T-cell (primary cell): ENCODE results near the gene CHRNA4. TPM values are rescaled to one million over a fixed set of nuclear protein-coding genes. Genes with fewer than 3 reads are reported as not detected.
"Not testable (repeated sequence)": the region's sequence is repeated elsewhere in the genome, so short reads cannot be mapped to it uniquely, and the experiment has no call there.

ENCODE experiments used
- ATAC-seq, 4 experiments: fragments of 200-7000 bp in 3 of 4; fragments of 150-1000 bp in 1 of 4; cut with Tn5 transposase; replicated peaks in 1 of 4; 1 replicate in 3 of 4; 2 replicates in 1 of 4; pipeline ENCODE4 v1.10.0; 2021; ENCODE audit warnings: moderate library complexity in 3 of 4, mild to moderate bottlenecking in 2 of 4, moderate number of reproducible peaks in 1 of 4
- CTCF ChIA-PET, 2 donors: fragments of 300-600 bp; sonication (Branson Sonifier 250); formaldehyde crosslinking; loops; one replicate each; lab custom pipeline; 2022; ENCODE audit warnings: antibody characterized with exemption in 2 of 2; lab: Charles Lee
- POLR2A ChIA-PET, 2 donors: fragments of 300-600 bp; sonication (Branson Sonifier 250); formaldehyde crosslinking; loops; one replicate each; lab custom pipeline; 2022; ENCODE audit warnings: antibody characterized with exemption in 2 of 2; lab: Charles Lee
- DNase-seq, 35 experiments: peaks; one replicate each; pipeline versions ENCODE4 v3.0.0 to v3.0.0-alpha.2; 2013 to 2023
- H3K27ac ChIP-seq: one replicate; pipeline ENCODE4 v1.5.1; 2013; ENCODE audit warnings: low read length
- H3K27me3 ChIP-seq, 2 experiments: replicated peaks in 1 of 2; 1 replicate in 1 of 2; 2 replicates in 1 of 2; pipeline versions ENCODE4 v1.6.1 to v1.7.0; 2013; ENCODE audit warnings: low read length in 1 of 2, mixed read lengths in 1 of 2; ENCODE audit not compliant: control insufficient read depth in 2 of 2, insufficient read depth in 2 of 2; ENCODE audit errors: extremely low read depth in 1 of 2
- H3K36me3 ChIP-seq, 2 donors: 1 replicate in 1 of 2; 2 replicates in 1 of 2; pipeline versions ENCODE4 v1.6.1 to v1.7.0; 2013; ENCODE audit warnings: low read length in 1 of 2; ENCODE audit not compliant: control insufficient read depth in 2 of 2, insufficient read depth in 1 of 2; ENCODE audit errors: extremely low read depth in 1 of 2
- H3K4me1 ChIP-seq, 2 experiments: 1 replicate in 1 of 2; 2 replicates in 1 of 2; pipeline versions ENCODE4 v1.6.1 to v1.7.0; 2013; ENCODE audit warnings: low read length in 2 of 2, mixed read lengths in 1 of 2; ENCODE audit not compliant: insufficient read depth in 2 of 2, control insufficient read depth in 1 of 2; ENCODE audit errors: extremely low read depth in 1 of 2
- H3K4me3 ChIP-seq, 2 donors: 1 replicate in 1 of 2; 2 replicates in 1 of 2; pipeline versions ENCODE4 v1.5.1 to v1.7.0; 2013; ENCODE audit warnings: mild to moderate bottlenecking in 2 of 2, low read length in 1 of 2, moderate library complexity in 1 of 2; ENCODE audit not compliant: control insufficient read depth in 1 of 2; ENCODE audit errors: extremely low read depth in 1 of 2
- H3K9me3 ChIP-seq: 2 replicates; pipeline ENCODE4 v1.7.0; 2013
- H3K27ac Mint-ChIP-seq, 2 donors: one replicate each; pipeline ENCODE4 v1.8.0; 2020 to 2021; ENCODE audit warnings: mild to moderate bottlenecking in 2 of 2, mixed read lengths in 2 of 2
- H3K27me3 Mint-ChIP-seq, 2 donors: one replicate each; pipeline ENCODE4 v1.8.0; 2021 to 2022; ENCODE audit warnings: mixed read lengths in 2 of 2
- H3K36me3 Mint-ChIP-seq: one replicate; pipeline ENCODE4 v1.8.0; 2021; ENCODE audit warnings: mixed read lengths
- H3K4me1 Mint-ChIP-seq, 3 donors: one replicate each; pipeline ENCODE4 v1.8.0; 2020 to 2022; ENCODE audit warnings: mixed read lengths in 3 of 3, mild to moderate bottlenecking in 1 of 3
- H3K4me3 Mint-ChIP-seq, 3 donors: one replicate each; pipeline ENCODE4 v1.8.0; 2020 to 2022; ENCODE audit warnings: mild to moderate bottlenecking in 3 of 3, mixed read lengths in 3 of 3, moderate library complexity in 3 of 3
- H3K9me3 Mint-ChIP-seq, 3 donors: one replicate each; pipeline ENCODE4 v1.8.0; 2020 to 2022; ENCODE audit warnings: mixed read lengths in 3 of 3
- WGBS: methylation state at CpG from one replicate; pipeline ENCODE4 v1.1.5; 2013; ENCODE audit warnings: missing lambda C conversion rate; ENCODE audit not compliant: insufficient coverage; 5-methylcytosine and 5-hydroxymethylcytosine counted together
- total RNA-seq, 35 experiments: library from RNA in 6 of 35; stranded (reverse) in 6 of 35; fragments of 120-200 nt in 1 of 35; gene quantifications; one replicate each; pipeline versions ENCODE4 v1.2.1 to v1.2.4 and lab custom pipeline; 2013 to 2026

Gene CHRNA4
- total RNA-seq, 5 donors from 2014 or later (not counting 1 experiment from before 2014, with no cell fraction given): not detected

GRCh38 chr20:63340158-63340688, 20.9 kb downstream of the CHRNA4 start:
- H3K27me3 ChIP-seq: peaks cover 0 to 33% of the 10 kb centered on the region in 2 experiments
- H3K4me3 ChIP-seq, H3K36me3 Mint-ChIP-seq, H3K27ac ChIP-seq, H3K4me1 Mint-ChIP-seq, H3K9me3 ChIP-seq, DNase-seq, CTCF ChIA-PET, H3K36me3 ChIP-seq, H3K4me3 Mint-ChIP-seq, POLR2A ChIA-PET, ATAC-seq, H3K27ac Mint-ChIP-seq, H3K9me3 Mint-ChIP-seq, H3K4me1 ChIP-seq: not testable (repeated sequence)
- no CpG with 5 or more reads among the region's 10 CpGs for WGBS
- peaks cover 36 to 42% of the 10 kb centered on the region in 2 donors for H3K27me3 Mint-ChIP-seq

GRCh38 chr20:63339154-63340094, 21.7 kb downstream of the CHRNA4 start:
- H3K27me3 Mint-ChIP-seq: peaks cover 40 to 42% of the 10 kb centered on the region in 2 donors
- WGBS: 71% methylated on average over 10 of the region's 14 CpGs
- POLR2A ChIA-PET, H3K36me3 ChIP-seq, H3K36me3 Mint-ChIP-seq, DNase-seq, H3K4me1 Mint-ChIP-seq, H3K4me3 Mint-ChIP-seq, CTCF ChIA-PET, ATAC-seq, H3K27ac ChIP-seq, H3K4me3 ChIP-seq, H3K27ac Mint-ChIP-seq, H3K4me1 ChIP-seq, H3K9me3 ChIP-seq, H3K9me3 Mint-ChIP-seq: not testable (repeated sequence)
- H3K27me3 ChIP-seq: peaks cover 0 to 32% of the 10 kb centered on the region in 2 experiments

GRCh38 chr20:63337786-63338420, 23.2 kb downstream of the CHRNA4 start:
- Histone ChIP-seq H3K36me3 (no peaks in the 10 kb centered on the region), H3K27ac (no peak overlapping the region), H3K4me1 (no peaks in the 10 kb centered on the region), H3K4me3 (no peak overlapping the region), H3K9me3 (no peaks in the 10 kb centered on the region), H3K27me3 (peaks cover 0 to 35% of the 10 kb centered on the region in 2 experiments)
- WGBS: 76% methylated on average over 10 of the region's 12 CpGs
- H3K4me1 Mint-ChIP-seq: no peaks in the 10 kb centered on the region
- H3K36me3 Mint-ChIP-seq: no peaks in the 10 kb centered on the region
- no peak for ATAC-seq
- H3K27me3 Mint-ChIP-seq: peaks cover 39% of the 10 kb centered on the region in 2 donors
- no peak overlapping the region for H3K27ac Mint-ChIP-seq
- CTCF ChIA-PET: no interaction called here
- POLR2A ChIA-PET: no interaction called here
- DNase-seq: no peak
- H3K9me3 Mint-ChIP-seq: no peaks in the 10 kb centered on the region
- H3K4me3 Mint-ChIP-seq: no peak overlapping the region

GRCh38 chr20:63336232-63336752, 24.9 kb downstream of the CHRNA4 start:
- Mint-ChIP-seq H3K4me1 (no peaks in the 10 kb centered on the region), H3K4me3 (no peak overlapping the region), H3K27me3 (peaks cover 28 to 41% of the 10 kb centered on the region in 2 donors), H3K27ac (no peak overlapping the region), H3K36me3 (no peaks in the 10 kb centered on the region), H3K9me3 (peaks cover 6 to 9% (median 7%) of the 10 kb centered on the region in 3 donors)
- H3K4me3 ChIP-seq: no peak overlapping the region
- WGBS: 92% methylated on average over 26 of the region's 29 CpGs
- no peak for DNase-seq
- POLR2A ChIA-PET: no interaction called here
- CTCF ChIA-PET: no interaction called here
- H3K27me3 ChIP-seq: peaks cover 0 to 42% of the 10 kb centered on the region in 2 experiments
- H3K4me1 ChIP-seq: no peaks in the 10 kb centered on the region
- H3K36me3 ChIP-seq: no peaks in the 10 kb centered on the region
- H3K9me3 ChIP-seq: no peaks in the 10 kb centered on the region
- H3K27ac ChIP-seq: no peak overlapping the region
- no peak for ATAC-seq

GRCh38 chr20:63335711-63336110, 25.4 kb downstream of the CHRNA4 start:
- H3K27me3 Mint-ChIP-seq: peaks cover 26 to 38% of the 10 kb centered on the region in 2 donors

GRCh38 chr20:63335060-63335459, 26.1 kb downstream of the CHRNA4 start:
- H3K27ac ChIP-seq, CTCF ChIA-PET, H3K4me1 ChIP-seq, ATAC-seq, H3K36me3 Mint-ChIP-seq, DNase-seq, H3K9me3 ChIP-seq, POLR2A ChIA-PET, H3K9me3 Mint-ChIP-seq, H3K4me1 Mint-ChIP-seq, H3K4me3 Mint-ChIP-seq, H3K4me3 ChIP-seq, H3K27ac Mint-ChIP-seq, H3K36me3 ChIP-seq: not testable (repeated sequence)
- H3K27me3 ChIP-seq: peaks cover 0 to 42% of the 10 kb centered on the region in 2 experiments
- H3K27me3 Mint-ChIP-seq: peaks cover 25 to 31% of the 10 kb centered on the region in 2 donors
- WGBS: 94% methylated on average over 2 of the region's 9 CpGs

More at GRCh38 chr20:63335711-63336110, 25.4 kb downstream of the CHRNA4 start:
- ChIA-PET CTCF (no interaction called here), POLR2A (no interaction called here)
- Mint-ChIP-seq H3K9me3 (peaks cover 6 to 9% (median 7%) of the 10 kb centered on the region in 3 donors), H3K4me3 (no peak overlapping the region), H3K36me3 (no peaks in the 10 kb centered on the region), H3K27ac (no peak overlapping the region), H3K4me1 (no peaks in the 10 kb centered on the region)
- no peaks in the 10 kb centered on the region for H3K9me3 ChIP-seq
- ATAC-seq (no peak), DNase-seq (no peak)
- WGBS: 61% methylated on average over 4 of the region's 9 CpGs
- H3K27me3 ChIP-seq: peaks cover 0 to 42% of the 10 kb centered on the region in 2 experiments
- no peaks in the 10 kb centered on the region for H3K4me1 ChIP-seq
- H3K36me3 ChIP-seq: no peaks in the 10 kb centered on the region
- H3K4me3 ChIP-seq: no peak overlapping the region
- no peak overlapping the region for H3K27ac ChIP-seq
